WTC11 (cell line): ENCODE results near the gene DHX9. TPM values are rescaled to one million over a fixed set of nuclear protein-coding genes. Genes with fewer than 3 reads are reported as not detected.

Experiments
- ATAC-seq: fragments of 200-7000 bp; cut with Tn5 transposase; 2 replicates; pipeline ENCODE4 v1.10.0; 2021; ENCODE audit warnings: mild to moderate bottlenecking, moderate library complexity
- CTCF ChIA-PET: fragments of 300-600 bp; sonication (Branson Sonifier 250); formaldehyde crosslinking; loops from one replicate; lab custom pipeline; 2021; ENCODE audit warnings: antibody characterized with exemption; lab: Charles Lee
- POLR2A ChIA-PET: fragments of 350-600 bp; sonication (Branson Sonifier 250); formaldehyde crosslinking; loops from one replicate; lab custom pipeline; 2021; ENCODE audit warnings: antibody characterized with exemption; lab: Charles Lee
- DNase-seq: peaks from one replicate; pipeline ENCODE4 v3.0.0; 2021; ENCODE audit warnings: low spot score
- H3K27ac Mint-ChIP-seq: 2 replicates; pipeline ENCODE4 v1.8.0; 2021; ENCODE audit warnings: mixed read lengths
- H3K27me3 Mint-ChIP-seq: 2 replicates; pipeline ENCODE4 v1.8.0; 2021; ENCODE audit warnings: low read depth, mild to moderate bottlenecking, moderate library complexity, mixed read lengths
- H3K36me3 Mint-ChIP-seq: 2 replicates; pipeline ENCODE4 v1.8.0; 2021; ENCODE audit warnings: mixed read lengths
- H3K4me1 Mint-ChIP-seq: 2 replicates; pipeline ENCODE4 v1.8.0; 2022; ENCODE audit warnings: mixed read lengths
- H3K4me3 Mint-ChIP-seq: 2 replicates; pipeline ENCODE4 v1.8.0; 2021; ENCODE audit warnings: mild to moderate bottlenecking, moderate library complexity, mixed read lengths
- H3K9me3 Mint-ChIP-seq: 2 replicates; pipeline ENCODE4 v1.8.0; 2021; ENCODE audit warnings: mixed read lengths
- ATF2 ChIP-seq: sonication (generic); formaldehyde crosslinking; IDR thresholded peaks from 2 replicates; pipeline ENCODE4 v1.8.1; 2022; ENCODE audit warnings: low read depth, missing genetic modification reagents, borderline replicate concordance
- E2F4 ChIP-seq: sonication (generic); formaldehyde crosslinking; IDR thresholded peaks from 2 replicates; pipeline ENCODE4 v1.8.1; 2022; ENCODE audit warnings: low read depth, mild to moderate bottlenecking, moderate library complexity, missing genetic modification reagents, borderline replicate concordance
- ERG ChIP-seq: fragments of 250-450 bp; sonication (Bioruptor Pico); IDR thresholded peaks from 2 replicates; pipeline ENCODE4 v1.8.0; 2021; ENCODE audit warnings: mild to moderate bottlenecking
- HMGA2 ChIP-seq: fragments of 250-450 bp; sonication (Bioruptor Pico); IDR thresholded peaks from 2 replicates; pipeline ENCODE4 v1.4.0; 2021; ENCODE audit warnings: mild to moderate bottlenecking, moderate library complexity
- JAZF1 ChIP-seq: fragments of 250-450 bp; sonication (Bioruptor Pico); IDR thresholded peaks from 2 replicates; pipeline ENCODE4 v1.9.0; 2021; ENCODE audit warnings: moderate library complexity, mild to moderate bottlenecking, inconsistent platforms
- KAT7 ChIP-seq: sonication (generic); formaldehyde crosslinking; IDR thresholded peaks from 2 replicates; pipeline ENCODE4 v1.8.1; 2023; ENCODE audit warnings: missing genetic modification reagents, mild to moderate bottlenecking, borderline replicate concordance
- NFATC4 ChIP-seq: fragments of 250-450 bp; sonication (Bioruptor Pico); IDR thresholded peaks from 2 replicates; pipeline ENCODE4 v1.9.0; 2021; ENCODE audit warnings: mild to moderate bottlenecking
- SMAD3 ChIP-seq: sonication (generic); formaldehyde crosslinking; IDR thresholded peaks from 2 replicates; pipeline ENCODE4 v1.8.0; 2022; ENCODE audit warnings: missing genetic modification reagents, mild to moderate bottlenecking, borderline replicate concordance
- SP1 ChIP-seq: sonication (generic); formaldehyde crosslinking; conservative IDR thresholded peaks from 2 replicates; pipeline ENCODE4 v1.8.1; 2022; ENCODE audit warnings: missing genetic modification reagents
- TP53 ChIP-seq: sonication (generic); formaldehyde crosslinking; IDR thresholded peaks from 2 replicates; pipeline ENCODE4 v1.8.1; 2023; ENCODE audit warnings: mild to moderate bottlenecking, missing genetic modification reagents
- ZNF396 ChIP-seq: fragments of 250-450 bp; sonication (Bioruptor Pico); IDR thresholded peaks from 2 replicates; pipeline ENCODE4 v1.8.0; 2021; ENCODE audit warnings: mild to moderate bottlenecking, moderate library complexity, borderline replicate concordance
- ZNF416 ChIP-seq: fragments of 250-450 bp; sonication (Bioruptor Pico); IDR thresholded peaks from 2 replicates; pipeline ENCODE4 v1.9.0; 2021; ENCODE audit warnings: mild to moderate bottlenecking, inconsistent platforms
- ZNF423 ChIP-seq: fragments of 250-450 bp; sonication (Bioruptor Pico); IDR thresholded peaks from 2 replicates; pipeline ENCODE4 v2.1.2; 2022; ENCODE audit warnings: mild to moderate bottlenecking, moderate library complexity
- total RNA-seq: library from RNA; stranded (reverse); gene quantifications from 3 replicates; pipeline ENCODE4 v1.2.3, GENCODE V29; 2021
- TF ChIP-seq, protein P1 (sequence below): sonication (generic); formaldehyde crosslinking; IDR thresholded peaks from 2 replicates; pipeline ENCODE4 v1.8.1; 2023; ENCODE audit warnings: mild to moderate bottlenecking, missing genetic modification reagents
- TF ChIP-seq, protein P2 (sequence below): sonication (generic); formaldehyde crosslinking; conservative IDR thresholded peaks from 2 replicates; pipeline ENCODE4 v1.8.1; 2022; ENCODE audit warnings: mild to moderate bottlenecking, missing genetic modification reagents
- TF ChIP-seq, protein P3 (sequence below): sonication (generic); formaldehyde crosslinking; IDR thresholded peaks from 2 replicates; pipeline ENCODE4 v1.8.0; 2022; ENCODE audit warnings: missing genetic modification reagents
- TF ChIP-seq, protein P4 (sequence below): fragments of 250-450 bp; sonication (Bioruptor Pico); IDR thresholded peaks from 2 replicates; pipeline ENCODE4 v1.9.0; 2021; ENCODE audit warnings: mild to moderate bottlenecking
- TF ChIP-seq, protein P5 (sequence below): sonication (generic); formaldehyde crosslinking; IDR thresholded peaks from 2 replicates; pipeline ENCODE4 v1.8.0; 2023; ENCODE audit warnings: missing genetic modification reagents

The DHX9 gene
- total RNA-seq, 1 experiment from 2014 or later, result 280 TPM

DNA sequence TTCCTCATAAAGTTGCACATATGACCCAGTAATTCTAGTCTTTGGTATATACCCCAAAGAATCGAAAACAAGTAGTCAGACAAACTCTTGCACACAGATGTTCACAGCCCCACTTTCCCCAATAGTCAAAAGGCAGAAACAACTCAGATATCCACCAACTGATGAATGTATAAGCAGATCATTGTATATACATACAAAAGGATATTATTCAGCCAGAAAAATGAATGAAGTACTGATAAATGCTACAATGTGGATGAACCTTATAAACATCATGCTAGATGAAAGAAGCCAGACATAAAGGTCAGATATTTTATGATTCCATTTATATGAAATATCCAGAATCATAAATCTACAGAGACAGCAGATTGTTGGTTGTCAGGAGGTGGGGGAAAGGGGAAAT lies 86.5 kb downstream of the DHX9 start (continued):
- TF ChIP-seq HMGA2 (CRISPR knock-in tag) (no peak), NFATC4 (CRISPR knock-in tag) (no peak), ATF2 (CRISPR knock-in tag) (no peak), E2F4 (no peak), ZNF416 (CRISPR knock-in tag) (no peak)
- TF ChIP-seq, protein P1, sequence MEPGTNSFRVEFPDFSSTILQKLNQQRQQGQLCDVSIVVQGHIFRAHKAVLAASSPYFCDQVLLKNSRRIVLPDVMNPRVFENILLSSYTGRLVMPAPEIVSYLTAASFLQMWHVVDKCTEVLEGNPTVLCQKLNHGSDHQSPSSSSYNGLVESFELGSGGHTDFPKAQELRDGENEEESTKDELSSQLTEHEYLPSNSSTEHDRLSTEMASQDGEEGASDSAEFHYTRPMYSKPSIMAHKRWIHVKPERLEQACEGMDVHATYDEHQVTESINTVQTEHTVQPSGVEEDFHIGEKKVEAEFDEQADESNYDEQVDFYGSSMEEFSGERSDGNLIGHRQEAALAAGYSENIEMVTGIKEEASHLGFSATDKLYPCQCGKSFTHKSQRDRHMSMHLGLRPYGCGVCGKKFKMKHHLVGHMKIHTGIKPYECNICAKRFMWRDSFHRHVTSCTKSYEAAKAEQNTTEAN (CRISPR knock-in tag), result no peak

- TF ChIP-seq SP1 (CRISPR knock-in tag), result no peak
- no peak for TF ChIP-seq TP53 (CRISPR knock-in tag)
- no peak for TF ChIP-seq JAZF1 (CRISPR knock-in tag)
- no peak for TF ChIP-seq SMAD3
- TF ChIP-seq, protein P2, sequence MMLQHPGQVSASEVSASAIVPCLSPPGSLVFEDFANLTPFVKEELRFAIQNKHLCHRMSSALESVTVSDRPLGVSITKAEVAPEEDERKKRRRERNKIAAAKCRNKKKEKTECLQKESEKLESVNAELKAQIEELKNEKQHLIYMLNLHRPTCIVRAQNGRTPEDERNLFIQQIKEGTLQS (CRISPR knock-in tag), result no peak
- TF ChIP-seq, protein P3, sequence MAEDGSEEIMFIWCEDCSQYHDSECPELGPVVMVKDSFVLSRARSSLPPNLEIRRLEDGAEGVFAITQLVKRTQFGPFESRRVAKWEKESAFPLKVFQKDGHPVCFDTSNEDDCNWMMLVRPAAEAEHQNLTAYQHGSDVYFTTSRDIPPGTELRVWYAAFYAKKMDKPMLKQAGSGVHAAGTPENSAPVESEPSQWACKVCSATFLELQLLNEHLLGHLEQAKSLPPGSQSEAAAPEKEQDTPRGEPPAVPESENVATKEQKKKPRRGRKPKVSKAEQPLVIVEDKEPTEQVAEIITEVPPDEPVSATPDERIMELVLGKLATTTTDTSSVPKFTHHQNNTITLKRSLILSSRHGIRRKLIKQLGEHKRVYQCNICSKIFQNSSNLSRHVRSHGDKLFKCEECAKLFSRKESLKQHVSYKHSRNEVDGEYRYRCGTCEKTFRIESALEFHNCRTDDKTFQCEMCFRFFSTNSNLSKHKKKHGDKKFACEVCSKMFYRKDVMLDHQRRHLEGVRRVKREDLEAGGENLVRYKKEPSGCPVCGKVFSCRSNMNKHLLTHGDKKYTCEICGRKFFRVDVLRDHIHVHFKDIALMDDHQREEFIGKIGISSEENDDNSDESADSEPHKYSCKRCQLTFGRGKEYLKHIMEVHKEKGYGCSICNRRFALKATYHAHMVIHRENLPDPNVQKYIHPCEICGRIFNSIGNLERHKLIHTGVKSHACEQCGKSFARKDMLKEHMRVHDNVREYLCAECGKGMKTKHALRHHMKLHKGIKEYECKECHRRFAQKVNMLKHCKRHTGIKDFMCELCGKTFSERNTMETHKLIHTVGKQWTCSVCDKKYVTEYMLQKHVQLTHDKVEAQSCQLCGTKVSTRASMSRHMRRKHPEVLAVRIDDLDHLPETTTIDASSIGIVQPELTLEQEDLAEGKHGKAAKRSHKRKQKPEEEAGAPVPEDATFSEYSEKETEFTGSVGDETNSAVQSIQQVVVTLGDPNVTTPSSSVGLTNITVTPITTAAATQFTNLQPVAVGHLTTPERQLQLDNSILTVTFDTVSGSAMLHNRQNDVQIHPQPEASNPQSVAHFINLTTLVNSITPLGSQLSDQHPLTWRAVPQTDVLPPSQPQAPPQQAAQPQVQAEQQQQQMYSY (CRISPR knock-in tag), result no peak
- no peak for TF ChIP-seq KAT7 (CRISPR knock-in tag)
- TF ChIP-seq, protein P4, sequence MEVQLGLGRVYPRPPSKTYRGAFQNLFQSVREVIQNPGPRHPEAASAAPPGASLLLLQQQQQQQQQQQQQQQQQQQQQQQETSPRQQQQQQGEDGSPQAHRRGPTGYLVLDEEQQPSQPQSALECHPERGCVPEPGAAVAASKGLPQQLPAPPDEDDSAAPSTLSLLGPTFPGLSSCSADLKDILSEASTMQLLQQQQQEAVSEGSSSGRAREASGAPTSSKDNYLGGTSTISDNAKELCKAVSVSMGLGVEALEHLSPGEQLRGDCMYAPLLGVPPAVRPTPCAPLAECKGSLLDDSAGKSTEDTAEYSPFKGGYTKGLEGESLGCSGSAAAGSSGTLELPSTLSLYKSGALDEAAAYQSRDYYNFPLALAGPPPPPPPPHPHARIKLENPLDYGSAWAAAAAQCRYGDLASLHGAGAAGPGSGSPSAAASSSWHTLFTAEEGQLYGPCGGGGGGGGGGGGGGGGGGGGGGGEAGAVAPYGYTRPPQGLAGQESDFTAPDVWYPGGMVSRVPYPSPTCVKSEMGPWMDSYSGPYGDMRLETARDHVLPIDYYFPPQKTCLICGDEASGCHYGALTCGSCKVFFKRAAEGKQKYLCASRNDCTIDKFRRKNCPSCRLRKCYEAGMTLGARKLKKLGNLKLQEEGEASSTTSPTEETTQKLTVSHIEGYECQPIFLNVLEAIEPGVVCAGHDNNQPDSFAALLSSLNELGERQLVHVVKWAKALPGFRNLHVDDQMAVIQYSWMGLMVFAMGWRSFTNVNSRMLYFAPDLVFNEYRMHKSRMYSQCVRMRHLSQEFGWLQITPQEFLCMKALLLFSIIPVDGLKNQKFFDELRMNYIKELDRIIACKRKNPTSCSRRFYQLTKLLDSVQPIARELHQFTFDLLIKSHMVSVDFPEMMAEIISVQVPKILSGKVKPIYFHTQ, result no peak
- TF ChIP-seq, protein P1 (CRISPR knock-in tag), result no peak
- TF ChIP-seq ERG (CRISPR knock-in tag), result no peak
- TF ChIP-seq, protein P5, sequence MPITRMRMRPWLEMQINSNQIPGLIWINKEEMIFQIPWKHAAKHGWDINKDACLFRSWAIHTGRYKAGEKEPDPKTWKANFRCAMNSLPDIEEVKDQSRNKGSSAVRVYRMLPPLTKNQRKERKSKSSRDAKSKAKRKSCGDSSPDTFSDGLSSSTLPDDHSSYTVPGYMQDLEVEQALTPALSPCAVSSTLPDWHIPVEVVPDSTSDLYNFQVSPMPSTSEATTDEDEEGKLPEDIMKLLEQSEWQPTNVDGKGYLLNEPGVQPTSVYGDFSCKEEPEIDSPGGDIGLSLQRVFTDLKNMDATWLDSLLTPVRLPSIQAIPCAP (CRISPR knock-in tag), result no peak
- TF ChIP-seq ZNF423 (CRISPR knock-in tag), result no peak
- TF ChIP-seq ZNF396 (CRISPR knock-in tag), result no peak
- Mint-ChIP-seq H3K27ac (no peak overlapping the region), H3K27me3 (no peaks in the 10 kb centered on the region; the same call in 1 of the 2 replicates), H3K4me3 (no peak overlapping the region), H3K36me3 (no peaks in the 10 kb centered on the region), H3K9me3 (no peaks in the 10 kb centered on the region), H3K4me1 (no peaks in the 10 kb centered on the region; the same call in 1 of the 2 replicates)
- no peak for DNase-seq
- ATAC-seq, result no peak
- POLR2A ChIA-PET, result no interaction called here
- CTCF ChIA-PET, result interaction anchor here (0.5 to 0.8 kb wide), 3 partner anchors 17 to 307 kb away, joined by 3 read pairs; no protein-coding TSS in a partner anchor
Observed at GRCh38 chr1:182927693-182928433, 88.7 kb downstream of the DHX9 start.
